LNCaP clone FGC (cell line): ENCODE data around the gene BAZ1B.
A peak's percentile ranks its signal among the peaks of the same experiment; 100 is the strongest.

Source experiments
- DNase-seq: peaks from one replicate; pipeline ENCODE4 v3.0.0-alpha.2; 2011; ENCODE audit warnings: low read depth
- H3K4me3 ChIP-seq: 2 replicates; pipeline ENCODE4 v1.5.1; 2011; ENCODE audit warnings: mild to moderate bottlenecking, low read depth, low read length, control low read depth
- CTCF ChIP-seq: IDR thresholded peaks from 2 replicates; pipeline ENCODE4 v1.5.1; 2012; ENCODE audit warnings: mild to moderate bottlenecking; ENCODE audit not compliant: control insufficient read depth, insufficient read depth; ENCODE audit errors: extremely low read depth

Gene BAZ1B

GRCh38 chr7:73452999-73453635, 69.0 kb downstream of the BAZ1B start:
- no peak for DNase-seq
- H3K4me3 ChIP-seq: no peak overlapping the region
- TF ChIP-seq CTCF: no peak

DNA sequence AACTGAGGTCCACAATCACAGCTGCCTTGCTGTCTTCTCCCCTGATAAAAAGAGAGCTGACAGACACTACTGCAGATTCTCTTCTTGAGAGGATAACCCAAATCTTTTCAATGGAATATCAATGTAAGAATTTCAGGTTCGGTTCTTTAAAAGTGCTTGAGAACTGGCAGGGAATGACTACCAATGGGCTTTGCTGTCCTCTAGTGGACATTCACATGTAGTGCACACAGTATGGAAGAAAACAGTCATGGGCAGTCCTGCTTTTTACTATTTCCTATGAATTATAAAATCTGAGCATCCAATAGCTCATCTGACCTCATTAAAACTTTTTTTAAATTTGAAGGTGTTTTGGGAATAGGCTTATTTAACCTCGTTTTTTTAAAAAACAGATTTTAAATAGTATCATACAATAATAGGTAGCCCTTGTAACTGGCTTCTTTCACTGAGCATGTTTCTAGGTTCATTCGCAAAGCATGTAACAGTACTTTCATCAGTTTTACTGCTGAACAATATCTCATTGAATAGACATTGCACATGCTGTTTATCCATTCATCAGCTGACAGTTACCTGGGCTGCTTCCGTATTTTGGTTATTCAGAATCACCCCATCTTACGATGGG, 70.2 kb downstream of the BAZ1B start:
- DNase-seq: peak; percentile 15

GRCh38 chr7:73449422-73449821, 72.7 kb downstream of the BAZ1B start:
- H3K4me3 ChIP-seq: no peak overlapping the region
- TF ChIP-seq CTCF: no peak
- DNase-seq: no peak

More for the DNA sequence above, 70.2 kb downstream of the BAZ1B start:
- H3K4me3 ChIP-seq: no peak overlapping the region
- peak; percentile 96 for TF ChIP-seq CTCF

DNA sequence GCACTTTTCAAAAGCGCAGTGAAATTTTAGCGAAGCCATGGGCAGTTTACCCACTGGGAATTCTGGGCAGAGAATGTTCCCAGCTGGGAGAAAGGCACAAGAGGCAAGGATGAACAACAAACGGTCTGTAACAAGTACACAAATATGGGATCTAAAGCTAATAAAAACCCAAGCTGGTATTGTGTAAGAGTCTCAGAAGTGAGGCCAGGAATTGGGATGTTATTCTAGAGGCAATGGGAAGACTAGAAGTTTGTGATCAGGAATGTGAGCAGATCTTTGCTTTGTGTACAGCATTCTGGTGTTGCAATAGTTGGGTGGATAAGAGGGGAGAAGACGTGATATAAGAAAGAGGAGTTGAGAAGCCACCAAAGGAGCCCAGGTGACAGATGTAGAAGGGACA, 73.5 kb downstream of the BAZ1B start:
- no peak for TF ChIP-seq CTCF

DNA sequence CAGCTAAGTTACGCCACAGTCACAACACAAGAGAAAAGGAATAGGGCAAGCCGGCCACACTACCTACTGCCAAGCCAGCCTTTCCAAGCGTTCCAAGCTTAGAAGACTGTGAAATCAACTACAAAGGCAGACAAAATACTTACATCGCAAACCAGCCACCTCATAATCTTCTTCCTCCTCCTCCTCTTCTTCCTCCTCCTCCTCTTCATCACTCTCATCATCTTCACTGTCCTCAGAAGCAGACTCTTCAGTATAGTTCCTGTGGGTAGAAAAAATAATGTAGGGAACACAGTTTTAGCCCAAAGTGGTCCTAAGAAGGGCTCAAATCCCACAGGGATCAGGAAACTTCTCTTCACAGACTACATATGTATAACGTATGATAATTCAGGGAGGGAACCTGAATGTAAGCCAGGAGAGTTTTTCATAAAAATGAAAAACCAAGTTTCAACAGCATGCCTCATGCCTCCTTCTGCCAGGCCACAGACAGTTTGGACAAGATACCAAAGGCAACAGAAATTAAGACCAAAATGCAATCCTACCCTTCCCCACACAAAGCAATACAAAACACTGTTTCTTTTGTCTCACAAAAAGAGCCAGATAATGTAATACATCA, 74.9 kb downstream of the BAZ1B start:
- no peak overlapping the region for H3K4me3 ChIP-seq
- no peak for DNase-seq
- no peak for TF ChIP-seq CTCF

More for the DNA sequence above, 73.5 kb downstream of the BAZ1B start:
- no peak for DNase-seq
- no peak overlapping the region for H3K4me3 ChIP-seq

- DNase-seq: no peak
- no peak for TF ChIP-seq CTCF
- H3K4me3 ChIP-seq: no peak overlapping the region
Measured at GRCh38 chr7:73446682-73447081, 75.4 kb downstream of the BAZ1B start.
